Colon (tissue), 2 donors: ENCODE data around the gene ORM1.

ENCODE experiments used
- FAIRE-seq: peaks from 2 replicates; lab custom pipeline; 2012; peaks lifted over from hg19 to GRCh38; lab: Jason Lieb, UNC
- donor health status: control.
- donor health status: control.

Gene ORM1

GRCh38 chr9:114287763-114288192 is 35.1 kb upstream of the ORM1 start:
- no peak for FAIRE-seq

GRCh38 chr9:114288193-114289091 is 34.5 kb upstream of the ORM1 start:
- no peak for FAIRE-seq

GRCh38 chr9:114289106-114289505 is 33.8 kb upstream of the ORM1 start:
- no peak for FAIRE-seq

- FAIRE-seq: no peak
Observed at GRCh38 chr9:114289571-114290481, 33.1 kb upstream of the ORM1 start.

- no peak for FAIRE-seq
Observed at GRCh38 chr9:114290561-114290986, 32.3 kb upstream of the ORM1 start.

- no peak for FAIRE-seq
Observed at GRCh38 chr9:114291064-114291474, 31.8 kb upstream of the ORM1 start.

GRCh38 chr9:114291886-114292590 is 30.9 kb upstream of the ORM1 start:
- no peak for FAIRE-seq

GRCh38 chr9:114294664-114295063 is 28.2 kb upstream of the ORM1 start:
- no peak for FAIRE-seq

GRCh38 chr9:114296338-114296737 is 26.6 kb upstream of the ORM1 start:
- no peak for FAIRE-seq

GRCh38 chr9:114299286-114300152 is 23.4 kb upstream of the ORM1 start:
- no peak for FAIRE-seq

GRCh38 chr9:114300153-114300845 is 22.6 kb upstream of the ORM1 start:
- no peak for FAIRE-seq

GRCh38 chr9:114300846-114301797 is 21.8 kb upstream of the ORM1 start:
- FAIRE-seq: no peak

- FAIRE-seq: no peak
Observed at GRCh38 chr9:114301798-114302565, 20.9 kb upstream of the ORM1 start.

GRCh38 chr9:114302727-114303126 is 20.2 kb upstream of the ORM1 start:
- no peak for FAIRE-seq

GRCh38 chr9:114303571-114303970 is 19.3 kb upstream of the ORM1 start:
- FAIRE-seq: no peak

- FAIRE-seq: no peak
Observed at GRCh38 chr9:114303977-114304376, 18.9 kb upstream of the ORM1 start.

- no peak for FAIRE-seq
Observed at GRCh38 chr9:114304416-114305188, 18.3 kb upstream of the ORM1 start.

GRCh38 chr9:114307899-114308267 is 15.0 kb upstream of the ORM1 start:
- no peak for FAIRE-seq
